ENCODE data around the gene CIAPIN1. TPM values are rescaled to one million over a fixed set of nuclear protein-coding genes. Genes with fewer than 3 reads are reported as not detected.

Gene CIAPIN1
- total RNA-seq, 3 donors from 2014 or later: 43.2 to 63.7 (median 53.8) TPM

GRCh38 chr16:57471209-57471608, 24.0 kb upstream of the CIAPIN1 start:
- intact Hi-C loops (cut with DNase I, micrococcal nuclease): no loop called here
- H3K9me3 ChIP-seq: no peaks in the 10 kb centered on the region
- H3K36me3 ChIP-seq (ENCODE audit: low read depth): peaks cover 20% of the 10 kb centered on the region

GRCh38 chr16:57470711-57471110, 23.5 kb upstream of the CIAPIN1 start:
- ATAC-seq (peak; percentile 83), DNase-seq (peak; percentile 70 to 76 (median 73))
- TF ChIP-seq CTCF (IDR thresholded peaks at IDR 0.05): no peak
- no peak overlapping the region for H3K4me3 ChIP-seq
- H3K36me3 ChIP-seq (ENCODE audit: low read depth): peaks cover 20% of the 10 kb centered on the region
- H3K9me3 ChIP-seq: no peaks in the 10 kb centered on the region
- H3K4me1 ChIP-seq (ENCODE audit: low read depth): peaks cover 17% of the 10 kb centered on the region
- intact Hi-C loops (cut with DNase I, micrococcal nuclease): no loop called here

More at GRCh38 chr16:57471209-57471608, 24.0 kb upstream of the CIAPIN1 start:
- DNase-seq (no peak), ATAC-seq (peak; percentile 2)
- peaks cover 19% of the 10 kb centered on the region for H3K4me1 ChIP-seq (ENCODE audit: low read depth)
- H3K4me3 ChIP-seq: no peak overlapping the region
- no peak for TF ChIP-seq CTCF (IDR thresholded peaks at IDR 0.05)

GRCh38 chr16:57469917-57470470, 22.8 kb upstream of the CIAPIN1 start:
- Histone ChIP-seq H3K9me3 (no peaks in the 10 kb centered on the region), H3K36me3 (ENCODE audit: low read depth) (peaks cover 20% of the 10 kb centered on the region), H3K4me3 (no peak overlapping the region), H3K4me1 (ENCODE audit: low read depth) (peaks cover 17% of the 10 kb centered on the region)
- TF ChIP-seq CTCF (IDR thresholded peaks at IDR 0.05): no peak
- intact Hi-C loops (cut with DNase I, micrococcal nuclease): no loop called here
- ATAC-seq: no peak
- DNase-seq: no peak

- no peak overlapping the region for H3K4me3 ChIP-seq
- DNase-seq (no peak), ATAC-seq (no peak)
- no peak for TF ChIP-seq CTCF (IDR thresholded peaks at IDR 0.05)
- intact Hi-C loops (cut with DNase I, micrococcal nuclease): no loop called here
- peaks cover 16% of the 10 kb centered on the region for H3K36me3 ChIP-seq (ENCODE audit: low read depth)
- H3K9me3 ChIP-seq: no peaks in the 10 kb centered on the region
- H3K4me1 ChIP-seq (ENCODE audit: low read depth): peaks cover 20% of the 10 kb centered on the region
Observed at GRCh38 chr16:57469046-57469445, 21.9 kb upstream of the CIAPIN1 start.

- Histone ChIP-seq H3K36me3 (ENCODE audit: low read depth) (peaks cover 16% of the 10 kb centered on the region), H3K4me3 (no peak overlapping the region), H3K4me1 (ENCODE audit: low read depth) (peaks cover 27% of the 10 kb centered on the region), H3K9me3 (no peaks in the 10 kb centered on the region)
- no peak for DNase-seq
- ATAC-seq: no peak
- intact Hi-C loops (cut with DNase I, micrococcal nuclease): no loop called here
- TF ChIP-seq CTCF (IDR thresholded peaks at IDR 0.05): no peak
Observed at GRCh38 chr16:57468346-57468745, 21.2 kb upstream of the CIAPIN1 start.

GRCh38 chr16:57464523-57464922, 17.3 kb upstream of the CIAPIN1 start:
- Histone ChIP-seq H3K36me3 (ENCODE audit: low read depth) (peaks cover 6% of the 10 kb centered on the region), H3K4me1 (ENCODE audit: low read depth) (peaks cover 12% of the 10 kb centered on the region), H3K4me3 (no peak overlapping the region), H3K9me3 (no peaks in the 10 kb centered on the region)
- DNase-seq: no peak
- no peak for ATAC-seq
- intact Hi-C loops (cut with DNase I, micrococcal nuclease): no loop called here
- TF ChIP-seq CTCF (IDR thresholded peaks at IDR 0.05): no peak

Data from mucosa of descending colon (tissue), 3 donors.